ENCODE data around the gene TTC38. TPM values are rescaled to one million over a fixed set of nuclear protein-coding genes. Genes with fewer than 3 reads are reported as not detected.

The TTC38 gene
- total RNA-seq, 1 donor from 2014 or later: 26.3 TPM

DNA sequence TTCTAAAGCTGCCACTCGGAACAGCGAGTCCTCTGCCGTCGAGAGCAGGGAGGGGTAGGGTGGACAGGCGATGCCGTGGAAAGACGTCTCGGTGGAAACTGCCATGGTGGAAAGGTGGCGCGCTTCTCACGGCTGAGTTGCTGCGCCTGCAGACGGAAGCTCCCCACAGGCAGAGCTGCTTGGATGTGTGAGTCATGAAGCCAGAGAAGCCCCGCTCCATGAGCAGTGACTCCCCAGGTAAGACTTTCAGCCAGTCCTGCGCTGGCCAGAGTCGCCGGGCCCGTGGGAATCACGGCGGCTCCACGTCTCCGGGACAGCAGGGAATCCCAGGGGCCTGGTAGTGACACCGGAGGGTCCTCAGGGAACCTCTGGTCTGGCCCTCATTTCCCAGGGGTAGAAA, 63.7 kb downstream of the TTC38 start:
- no peak for DNase-seq
- TF ChIP-seq, protein P1, sequence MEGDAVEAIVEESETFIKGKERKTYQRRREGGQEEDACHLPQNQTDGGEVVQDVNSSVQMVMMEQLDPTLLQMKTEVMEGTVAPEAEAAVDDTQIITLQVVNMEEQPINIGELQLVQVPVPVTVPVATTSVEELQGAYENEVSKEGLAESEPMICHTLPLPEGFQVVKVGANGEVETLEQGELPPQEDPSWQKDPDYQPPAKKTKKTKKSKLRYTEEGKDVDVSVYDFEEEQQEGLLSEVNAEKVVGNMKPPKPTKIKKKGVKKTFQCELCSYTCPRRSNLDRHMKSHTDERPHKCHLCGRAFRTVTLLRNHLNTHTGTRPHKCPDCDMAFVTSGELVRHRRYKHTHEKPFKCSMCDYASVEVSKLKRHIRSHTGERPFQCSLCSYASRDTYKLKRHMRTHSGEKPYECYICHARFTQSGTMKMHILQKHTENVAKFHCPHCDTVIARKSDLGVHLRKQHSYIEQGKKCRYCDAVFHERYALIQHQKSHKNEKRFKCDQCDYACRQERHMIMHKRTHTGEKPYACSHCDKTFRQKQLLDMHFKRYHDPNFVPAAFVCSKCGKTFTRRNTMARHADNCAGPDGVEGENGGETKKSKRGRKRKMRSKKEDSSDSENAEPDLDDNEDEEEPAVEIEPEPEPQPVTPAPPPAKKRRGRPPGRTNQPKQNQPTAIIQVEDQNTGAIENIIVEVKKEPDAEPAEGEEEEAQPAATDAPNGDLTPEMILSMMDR (IDR thresholded peaks at IDR 0.05): no peak
- intact Hi-C loops (cut with DNase I): no loop called here

DNA sequence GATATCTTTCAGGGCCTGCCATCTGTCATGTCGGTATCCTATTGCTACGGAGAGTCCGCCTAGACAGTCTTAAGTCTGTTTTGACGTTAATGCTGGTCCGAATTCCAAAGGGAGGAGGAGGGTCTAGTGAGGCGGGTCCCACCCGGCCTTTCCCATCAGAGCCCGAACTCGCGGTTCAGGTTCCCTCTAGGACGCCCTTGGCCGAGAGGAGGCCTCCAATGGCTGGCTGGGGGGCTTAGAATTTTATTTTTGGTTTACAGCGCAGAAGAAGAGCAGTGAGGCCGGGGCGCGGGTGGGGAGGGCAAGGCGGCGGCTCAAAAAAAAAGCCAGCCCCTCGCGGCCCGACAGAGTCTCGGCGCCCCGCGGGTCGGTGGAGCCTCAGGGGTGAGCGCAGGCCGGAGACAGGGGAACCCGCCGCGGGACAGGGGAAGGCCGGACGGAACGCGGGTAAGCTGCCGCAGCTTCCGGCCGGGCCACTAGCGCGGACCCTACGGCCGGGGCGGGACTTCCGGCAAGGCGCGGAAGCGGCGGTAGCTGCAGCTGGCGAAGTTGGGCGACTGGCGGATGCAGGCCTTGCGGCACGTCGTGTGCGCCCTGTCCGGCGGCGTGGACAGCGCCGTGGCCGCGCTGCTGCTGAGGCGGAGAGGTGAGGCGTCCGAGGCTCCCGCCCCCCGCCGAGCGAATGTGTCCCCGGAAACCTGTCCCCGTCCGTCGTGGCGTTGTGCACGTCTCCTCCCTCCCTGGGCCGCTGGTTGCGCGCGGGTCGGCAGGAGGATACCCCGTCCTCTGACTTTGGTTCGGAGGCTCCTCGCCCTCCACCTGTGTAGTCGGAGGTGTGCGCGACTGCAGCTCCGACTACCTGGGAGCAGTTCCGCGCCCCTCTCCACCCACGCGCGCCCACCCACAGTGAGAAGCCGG, 67.7 kb downstream of the TTC38 start, which contains the start of gene TRMU:
Gene TRMU (plus strand): TSS at position 514 of the 918 bp plus-strand sequence. CDS start 51 bp downstream, at position 565.
- peak; percentile 97 for ATAC-seq
- TF ChIP-seq, protein P1 (IDR thresholded peaks at IDR 0.05): no peak
- H3K27ac ChIP-seq: peak within 1 kb of the TSS; percentile 96
- peak within 1 kb of the TSS; percentile 88 for H3K4me3 ChIP-seq
- intact Hi-C loops (cut with DNase I): no loop called here
- H3K36me3 ChIP-seq: peaks cover 30% of the 10 kb centered on the region
- DNase-seq: peak; percentile 94
- H3K4me1 ChIP-seq: peaks cover 19% of the 10 kb centered on the region
- no peaks in the 10 kb centered on the region for H3K9me3 ChIP-seq
- H3K27me3 ChIP-seq: no peaks in the 10 kb centered on the region

More for the DNA sequence above, 63.7 kb downstream of the TTC38 start:
- Histone ChIP-seq H3K27ac (no peak overlapping the region), H3K36me3 (no peaks in the 10 kb centered on the region), H3K27me3 (no peaks in the 10 kb centered on the region), H3K4me3 (no peak overlapping the region), H3K9me3 (no peaks in the 10 kb centered on the region), H3K4me1 (peaks cover 7% of the 10 kb centered on the region)
- ATAC-seq: no peak

DNA sequence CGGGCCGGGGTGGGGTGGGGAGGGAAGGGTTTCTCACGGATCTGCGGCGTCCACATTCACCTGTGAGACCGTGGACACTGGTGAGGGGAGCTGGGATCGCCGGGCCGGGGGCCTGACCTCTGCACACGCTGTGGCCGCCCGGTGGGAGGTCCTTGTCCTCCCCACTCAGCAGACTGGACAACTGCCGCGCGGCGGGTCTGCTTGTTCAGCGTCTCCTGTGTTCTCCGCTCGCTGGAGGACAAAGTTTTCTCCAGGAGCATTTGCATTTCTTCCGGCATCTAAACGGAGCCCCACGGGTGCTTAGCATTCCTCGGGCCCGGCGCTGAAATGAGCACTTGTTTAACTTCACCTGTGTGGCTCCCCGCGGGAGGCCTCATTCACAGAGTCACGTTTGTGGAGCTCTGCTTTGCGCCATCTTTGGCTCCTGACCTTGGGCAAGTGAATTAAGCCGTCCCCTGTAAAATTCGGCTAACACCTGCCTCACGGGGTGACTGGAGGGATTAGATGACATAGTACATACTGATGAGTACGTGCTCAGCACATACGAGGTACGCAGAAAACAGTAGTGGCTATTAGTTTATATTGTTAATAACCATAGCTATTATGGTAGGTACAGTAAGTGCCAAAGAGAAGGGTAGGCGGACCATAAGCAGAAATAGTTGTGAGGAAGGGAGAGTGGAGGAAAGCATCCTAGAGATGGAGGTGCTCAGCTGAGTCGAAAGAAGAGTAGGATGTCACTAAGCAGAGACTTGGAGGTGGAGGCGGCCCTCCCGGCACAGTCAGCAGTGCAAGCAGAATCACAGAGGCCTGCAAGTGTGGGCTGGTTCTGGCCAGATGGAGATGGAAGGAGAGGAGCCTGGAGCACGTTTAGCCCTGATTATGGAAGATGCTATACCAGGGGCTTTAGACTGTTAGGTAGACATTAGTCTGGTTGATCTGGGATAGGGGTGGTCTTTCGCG, 68.6 kb downstream of the TTC38 start:
- no peaks in the 10 kb centered on the region for H3K27me3 ChIP-seq
- peak; percentile 45 for ATAC-seq
- H3K4me1 ChIP-seq: peaks cover 19% of the 10 kb centered on the region
- no peaks in the 10 kb centered on the region for H3K9me3 ChIP-seq
- no peak for DNase-seq
- intact Hi-C loops (cut with DNase I): no loop called here
- H3K27ac ChIP-seq: peak overlapping the region; percentile 96
- TF ChIP-seq, protein P1 (IDR thresholded peaks at IDR 0.05): no peak
- H3K36me3 ChIP-seq: peaks cover 37% of the 10 kb centered on the region
- H3K4me3 ChIP-seq: peak overlapping the region; percentile 88

DNA sequence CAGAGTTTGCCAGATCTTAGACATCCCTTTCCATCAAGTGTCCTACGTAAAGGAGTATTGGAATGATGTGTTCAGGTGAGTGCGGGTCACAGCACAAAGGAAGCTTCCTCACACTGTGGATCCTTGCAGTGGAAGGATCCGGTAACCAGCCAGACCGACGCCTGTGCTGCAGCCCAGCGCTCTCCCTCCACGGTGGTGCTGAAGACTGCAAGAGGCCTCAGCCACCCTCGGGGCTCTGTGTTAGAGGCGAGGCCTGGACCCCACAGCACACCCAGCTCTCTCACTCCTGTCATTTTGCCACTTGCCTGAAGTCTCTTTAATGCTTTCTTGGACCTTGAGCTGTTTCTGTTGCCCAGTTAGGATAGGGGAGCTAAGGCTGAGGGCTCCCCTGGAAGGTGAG, 70.1 kb downstream of the TTC38 start:
- Histone ChIP-seq H3K9me3 (no peaks in the 10 kb centered on the region), H3K4me3 (no peak overlapping the region), H3K27ac (no peak overlapping the region), H3K36me3 (peaks cover 52% of the 10 kb centered on the region), H3K4me1 (peaks cover 19% of the 10 kb centered on the region), H3K27me3 (no peaks in the 10 kb centered on the region)
- intact Hi-C loops (cut with DNase I): no loop called here
- DNase-seq (no peak), ATAC-seq (no peak)
- TF ChIP-seq, protein P1 (IDR thresholded peaks at IDR 0.05): no peak

DNA sequence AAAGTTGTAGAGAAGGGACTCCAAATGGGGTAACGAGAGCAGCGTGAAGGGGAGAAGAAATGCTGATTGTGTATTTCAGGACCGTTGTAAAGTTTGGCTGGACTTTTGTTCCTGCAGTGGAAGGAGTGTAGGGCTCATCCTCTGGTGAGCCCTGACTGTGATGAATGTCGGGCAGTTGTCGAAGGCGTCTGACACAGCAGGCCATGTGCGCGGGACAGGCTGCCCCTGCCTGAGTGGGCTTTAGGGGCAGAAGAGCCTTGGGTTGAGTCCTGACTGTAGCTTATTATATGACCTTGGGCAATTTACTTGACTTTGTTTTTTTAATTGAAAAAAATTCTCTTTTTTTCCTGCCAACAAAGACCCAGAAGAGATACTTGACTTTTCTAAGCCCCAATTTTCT, 70.8 kb downstream of the TTC38 start:
- Histone ChIP-seq H3K27me3 (no peaks in the 10 kb centered on the region), H3K4me3 (no peak overlapping the region), H3K27ac (no peak overlapping the region), H3K4me1 (peaks cover 19% of the 10 kb centered on the region), H3K9me3 (no peaks in the 10 kb centered on the region), H3K36me3 (peaks cover 59% of the 10 kb centered on the region)
- DNase-seq (no peak), ATAC-seq (no peak)
- intact Hi-C loops (cut with DNase I): no loop called here
- TF ChIP-seq, protein P1 (IDR thresholded peaks at IDR 0.05): no peak

Data from upper lobe of right lung (tissue), 1 donor.